ENCODE data around the gene LSM7. TPM values are rescaled to one million over a fixed set of nuclear protein-coding genes. Genes with fewer than 3 reads are reported as not detected.

Gene LSM7
- 100 to 1,000 TPM; 154 to 162 TPM for total RNA-seq

- ChIA-PET CTCF (interaction anchor here (0.8 to 1.5 kb wide), 5 partner anchors 12 to 285 kb away, joined by 3 to 6 read pairs (median 4); partner anchors contain the start of gene PLEKHJ1), POLR2A (interaction anchor here (0.7 to 4.1 kb wide), 6 partner anchors 12 to 380 kb away, joined by 3 to 32 read pairs (median 4); no protein-coding TSS in a partner anchor)
- intact Hi-C loops (cut with micrococcal nuclease), result no loop called here
- H3K4me1 Mint-ChIP-seq (ENCODE audit: low read depth), result peaks cover 67% of the 10 kb centered on the region
- peak; percentile 74 for ATAC-seq
- H3K9me3 Mint-ChIP-seq, result no peaks in the 10 kb centered on the region
- no peak for TF ChIP-seq CTCF (IDR thresholded peaks at IDR 0.05)
- peaks cover 41% of the 10 kb centered on the region for H3K36me3 Mint-ChIP-seq (ENCODE audit: low read depth)
- DNase-seq, result peak; percentile 91
- H3K27ac Mint-ChIP-seq, result peak within 1 kb of the TSS; percentile 98
- H3K27me3 Mint-ChIP-seq, result no peaks in the 10 kb centered on the region
- H3K4me3 Mint-ChIP-seq, result peak within 1 kb of the TSS; percentile 95
Observed at GRCh38 chr19:2328401-2329148, at the start of gene LSM7, which contains the start of gene SPPL2B. LSM7 (minus strand) TSS chr19:2328586; CDS start chr19:2328566, 20 bp downstream. SPPL2B (plus strand) TSS chr19:2328684; CDS start chr19:2328710, 26 bp downstream.

- no peak for ATAC-seq
- intact Hi-C loops (cut with micrococcal nuclease), result no loop called here
Observed at GRCh38 chr19:2376784-2377519, 48.6 kb upstream of the LSM7 start.

GRCh38 chr19:2375353-2376121 lies 47.2 kb upstream of the LSM7 start:
- ATAC-seq, result no peak

More at GRCh38 chr19:2376784-2377519, 48.6 kb upstream of the LSM7 start:
- no peak overlapping the region for H3K4me3 Mint-ChIP-seq
- no peak for DNase-seq
- ChIA-PET POLR2A (no interaction called here), CTCF (interaction anchor here (1.7 kb wide), 1 partner anchor 16 kb away, joined by 4 read pairs; no protein-coding TSS in a partner anchor)
- H3K27me3 Mint-ChIP-seq, result peaks cover 1% of the 10 kb centered on the region
- no peak for TF ChIP-seq CTCF (IDR thresholded peaks at IDR 0.05)
- peaks cover 3% of the 10 kb centered on the region for H3K36me3 Mint-ChIP-seq (ENCODE audit: low read depth)
- H3K27ac Mint-ChIP-seq, result no peak overlapping the region
- H3K4me1 Mint-ChIP-seq (ENCODE audit: low read depth), result no peaks in the 10 kb centered on the region
- peaks cover 18% of the 10 kb centered on the region for H3K9me3 Mint-ChIP-seq

DNA sequence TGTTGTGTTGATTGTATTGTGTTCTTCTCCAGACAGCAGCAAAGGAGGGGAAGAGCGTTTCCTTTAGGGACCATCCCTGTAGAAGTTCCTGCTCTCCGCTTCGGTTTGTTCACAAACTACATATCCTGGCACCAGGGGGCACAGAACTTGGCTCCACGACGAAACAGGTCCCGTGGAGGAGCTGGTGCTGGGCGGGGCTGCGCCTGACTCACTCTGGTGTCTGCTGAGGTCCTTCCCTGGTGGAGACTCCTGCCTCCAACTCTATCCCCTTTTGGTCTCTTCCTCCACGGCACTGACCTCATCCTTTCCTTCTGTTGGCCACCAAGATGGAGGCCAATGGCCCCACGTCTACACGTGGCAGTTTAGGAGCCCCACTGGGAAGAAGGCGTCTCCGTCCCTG lies 46.4 kb upstream of the LSM7 start:
- DNase-seq (no peak), ATAC-seq (no peak)
- Mint-ChIP-seq H3K4me3 (no peak overlapping the region), H3K4me1 (ENCODE audit: low read depth) (no peaks in the 10 kb centered on the region), H3K27me3 (peaks cover 1% of the 10 kb centered on the region), H3K9me3 (peaks cover 12% of the 10 kb centered on the region), H3K36me3 (ENCODE audit: low read depth) (peaks cover 3% of the 10 kb centered on the region), H3K27ac (no peak overlapping the region)
- CTCF ChIA-PET, result no interaction called here
- intact Hi-C loops (cut with micrococcal nuclease), result no loop called here
- TF ChIP-seq CTCF (IDR thresholded peaks at IDR 0.05), result no peak
- POLR2A ChIA-PET, result no interaction called here

More at GRCh38 chr19:2375353-2376121, 47.2 kb upstream of the LSM7 start:
- Mint-ChIP-seq H3K27me3 (peaks cover 1% of the 10 kb centered on the region), H3K4me3 (no peak overlapping the region), H3K9me3 (peaks cover 12% of the 10 kb centered on the region), H3K27ac (no peak overlapping the region), H3K36me3 (ENCODE audit: low read depth) (peaks cover 3% of the 10 kb centered on the region), H3K4me1 (ENCODE audit: low read depth) (no peaks in the 10 kb centered on the region)
- DNase-seq, result no peak
- CTCF ChIA-PET, result interaction anchor here (1.3 kb wide), 1 partner anchor 17 kb away, joined by 3 read pairs; no protein-coding TSS in a partner anchor
- POLR2A ChIA-PET, result no interaction called here
- no peak for TF ChIP-seq CTCF (IDR thresholded peaks at IDR 0.05)
- intact Hi-C loops (cut with micrococcal nuclease), result no loop called here

All from activated CD8-positive, alpha-beta T cell treated with anti-CD3 and anti-CD28 coated beads for 36 hours (primary cell).